GM18526 (cell line): Measurements from ENCODE around the gene OR5B21.

Source experiments
- POLR2A ChIP-seq: IDR thresholded peaks from 3 replicates; pipeline ENCODE4 v1.6.1; 2011; ENCODE audit not compliant: insufficient read length; ENCODE audit errors: extremely low read depth

Gene OR5B21

GRCh38 chr11:58502004-58502403, 5.9 kb downstream of the OR5B21 start:
- no peak for TF ChIP-seq POLR2A

GRCh38 chr11:58498464-58498863, 9.4 kb downstream of the OR5B21 start:
- TF ChIP-seq POLR2A, result no peak

GRCh38 chr11:58497951-58498350, 10.0 kb downstream of the OR5B21 start:
- no peak for TF ChIP-seq POLR2A

- TF ChIP-seq POLR2A, result no peak
These were observed 12.0 kb downstream of the OR5B21 start for GRCh38 chr11:58495906-58496305.

- TF ChIP-seq POLR2A, result no peak
These were observed 13.8 kb downstream of the OR5B21 start for GRCh38 chr11:58494101-58494500.

GRCh38 chr11:58493676-58494075, 14.2 kb downstream of the OR5B21 start:
- no peak for TF ChIP-seq POLR2A

GRCh38 chr11:58490827-58491226, 17.1 kb downstream of the OR5B21 start:
- no peak for TF ChIP-seq POLR2A

GRCh38 chr11:58487170-58487569, 20.7 kb downstream of the OR5B21 start:
- no peak for TF ChIP-seq POLR2A

GRCh38 chr11:58485961-58486360, 21.9 kb downstream of the OR5B21 start:
- no peak for TF ChIP-seq POLR2A

- no peak for TF ChIP-seq POLR2A
These were observed 36.0 kb downstream of the OR5B21 start for GRCh38 chr11:58471892-58472291.

GRCh38 chr11:58466293-58466692, 41.6 kb downstream of the OR5B21 start:
- TF ChIP-seq POLR2A, result no peak

- no peak for TF ChIP-seq POLR2A
These were observed 42.2 kb downstream of the OR5B21 start for GRCh38 chr11:58465690-58466089.
